BLaER1 treated with 17β-estradiol and CSF1 and Interleukin-3, amounts not matched to agents 10 nM and 100 nM (cell line): ENCODE data around the gene NEAT1.

ENCODE experiments used
- H3K27ac ChIP-seq, 11 experiments: shearing (Covaris generic); formaldehyde crosslinking; 2 replicates each; pipeline ENCODE4 v1.8.1; 2022
- H3K27me3 ChIP-seq, 11 experiments: shearing (Covaris generic); formaldehyde crosslinking; 2 replicates each; pipeline ENCODE4 v1.8.1; 2022
- H3K36me3 ChIP-seq, 11 experiments: shearing (Covaris generic); formaldehyde crosslinking; 2 replicates each; pipeline ENCODE4 v1.8.1; 2022
- H3K4me1 ChIP-seq, 10 experiments: shearing (Covaris generic); formaldehyde crosslinking; 2 replicates each; pipeline ENCODE4 v1.8.1; 2022
- H3K4me2 ChIP-seq, 11 experiments: shearing (Covaris generic); formaldehyde crosslinking; 2 replicates each; pipeline ENCODE4 v1.8.1; 2022
- H3K4me3 ChIP-seq, 10 experiments: shearing (Covaris generic); formaldehyde crosslinking; 2 replicates each; pipeline ENCODE4 v1.8.1; 2022
- H3K9ac ChIP-seq, 11 experiments: shearing (Covaris generic); formaldehyde crosslinking; 2 replicates each; pipeline ENCODE4 v1.8.1; 2022
- H3K9me3 ChIP-seq, 11 experiments: shearing (Covaris generic); formaldehyde crosslinking; replicated peaks in 1 of 11; 2 replicates each; pipeline ENCODE4 v1.8.1; 2022
- H4K20me1 ChIP-seq, 11 experiments: shearing (Covaris generic); formaldehyde crosslinking; 2 replicates each; pipeline ENCODE4 v1.8.1; 2022
- Cebpa-rat ChIP-seq, 11 experiments: shearing (Covaris generic); IDR thresholded peaks; 2 replicates each; pipeline ENCODE4 v1.8.1; 2022

The NEAT1 gene

GRCh38 chr11:65392899-65393298 is 29.7 kb upstream of the NEAT1 start:
- H3K27ac ChIP-seq: peak overlapping the region in 3 of 11 experiments; percentile 44 to 92 (median 76); a peak in 1 of 22 replicates
- H3K4me3 ChIP-seq: no peak overlapping the region
- H3K4me2 ChIP-seq: no peak overlapping the region
- H3K4me1 ChIP-seq: peaks cover 45 to 63% (median 57%) of the 10 kb centered on the region in 10 experiments
- H4K20me1 ChIP-seq: peaks cover 4 to 93% (median 52%) of the 10 kb centered on the region in 11 experiments; a peak in 18 of 22 replicates
- no peaks in the 10 kb centered on the region for H3K9me3 ChIP-seq
- TF ChIP-seq Cebpa-rat (IDR thresholded peaks at IDR 0.05): no peak
- peak overlapping the region in 4 of 11 experiments; percentile 8 to 46 (median 14); a peak in 4 of 22 replicates for H3K9ac ChIP-seq
- no peaks in the 10 kb centered on the region for H3K27me3 ChIP-seq
- peaks cover 56 to 84% (median 74%) of the 10 kb centered on the region in 11 experiments for H3K36me3 ChIP-seq

- TF ChIP-seq Cebpa-rat (IDR thresholded peaks at IDR 0.05): no peak
- no peak overlapping the region for H3K27ac ChIP-seq
- H3K27me3 ChIP-seq: no peaks in the 10 kb centered on the region
- H3K36me3 ChIP-seq: peaks cover 63 to 91% (median 81%) of the 10 kb centered on the region in 11 experiments
- no peak overlapping the region for H3K4me3 ChIP-seq
- no peak overlapping the region for H3K4me2 ChIP-seq
- H3K4me1 ChIP-seq: peaks cover 38 to 56% (median 50%) of the 10 kb centered on the region in 10 experiments
- 0 out of 22 replicates have a peak overlapping the region, but pooled peaks of 1 of the 11 experiments have one; percentile 5 for H3K9ac ChIP-seq
- no peaks in the 10 kb centered on the region for H3K9me3 ChIP-seq
- peaks cover 4 to 95% (median 50%) of the 10 kb centered on the region in 11 experiments; a peak in 18 of 22 replicates for H4K20me1 ChIP-seq
Measured at GRCh38 chr11:65393513-65394079, 29.0 kb upstream of the NEAT1 start.

GRCh38 chr11:65394125-65394536 is 28.5 kb upstream of the NEAT1 start:
- Histone ChIP-seq H4K20me1 (peaks cover 2 to 95% (median 47%) of the 10 kb centered on the region in 11 experiments; a peak in 18 of 22 replicates), H3K9ac (peak overlapping the region in 2 of 11 experiments; percentile 5 to 23; a peak in 3 of 22 replicates), H3K27me3 (no peaks in the 10 kb centered on the region), H3K4me2 (no peak overlapping the region), H3K36me3 (peaks cover 68 to 93% (median 83%) of the 10 kb centered on the region in 11 experiments), H3K27ac (peak overlapping the region in 1 of 11 experiments; percentile 13; a peak in 1 of 22 replicates), H3K9me3 (no peaks in the 10 kb centered on the region), H3K4me1 (peaks cover 32 to 50% (median 45%) of the 10 kb centered on the region in 10 experiments), H3K4me3 (no peak overlapping the region)
- TF ChIP-seq Cebpa-rat (IDR thresholded peaks at IDR 0.05): no peak

- peaks cover 29 to 47% (median 39%) of the 10 kb centered on the region in 10 experiments for H3K4me1 ChIP-seq
- peak overlapping the region in 7 of 11 experiments; percentile 3 to 54 (median 34); a peak in 9 of 22 replicates for H3K27ac ChIP-seq
- peak overlapping the region in 9 of 11 experiments; percentile 3 to 60 (median 40); a peak in 14 of 22 replicates for H3K9ac ChIP-seq
- no peaks in the 10 kb centered on the region for H3K9me3 ChIP-seq
- H3K4me3 ChIP-seq: no peak overlapping the region
- H3K27me3 ChIP-seq: no peaks in the 10 kb centered on the region
- no peak for TF ChIP-seq Cebpa-rat (IDR thresholded peaks at IDR 0.05)
- H3K4me2 ChIP-seq: peak overlapping the region in 7 of 11 experiments; percentile 5 to 57 (median 46); a peak in 12 of 22 replicates
- H4K20me1 ChIP-seq: peaks cover 0 to 95% (median 40%) of the 10 kb centered on the region in 11 experiments; a peak in 18 of 22 replicates
- peaks cover 86 to 100% (median 95%) of the 10 kb centered on the region in 11 experiments for H3K36me3 ChIP-seq
Measured at GRCh38 chr11:65395961-65396530, 26.6 kb upstream of the NEAT1 start.

GRCh38 chr11:65396769-65397745 is 25.5 kb upstream of the NEAT1 start:
- Histone ChIP-seq H4K20me1 (peaks cover 0 to 88% (median 32%) of the 10 kb centered on the region in 11 experiments; a peak in 17 of 22 replicates), H3K36me3 (peaks cover 86 to 97% (median 92%) of the 10 kb centered on the region in 11 experiments), H3K9ac (peak overlapping the region in 2 of 11 experiments; percentile 42 to 60; a peak in 2 of 22 replicates), H3K27me3 (no peaks in the 10 kb centered on the region), H3K9me3 (no peaks in the 10 kb centered on the region), H3K4me3 (no peak overlapping the region), H3K4me1 (peaks cover 19 to 46% (median 37%) of the 10 kb centered on the region in 10 experiments), H3K4me2 (no peak overlapping the region), H3K27ac (peak overlapping the region in 2 of 11 experiments; percentile 8 to 54; a peak in 1 of 22 replicates)
- no peak for TF ChIP-seq Cebpa-rat (IDR thresholded peaks at IDR 0.05)

GRCh38 chr11:65398362-65398910 is 24.2 kb upstream of the NEAT1 start:
- Histone ChIP-seq H3K27me3 (no peaks in the 10 kb centered on the region), H3K36me3 (peaks cover 72 to 92% (median 84%) of the 10 kb centered on the region in 11 experiments), H3K9me3 (no peaks in the 10 kb centered on the region), H3K9ac (no peak overlapping the region), H3K4me2 (no peak overlapping the region), H4K20me1 (peaks cover 0 to 83% (median 22%) of the 10 kb centered on the region in 11 experiments; a peak in 17 of 22 replicates), H3K27ac (no peak overlapping the region), H3K4me3 (no peak overlapping the region), H3K4me1 (peaks cover 27 to 53% (median 45%) of the 10 kb centered on the region in 10 experiments)
- TF ChIP-seq Cebpa-rat (IDR thresholded peaks at IDR 0.05): no peak

- peak overlapping the region in 5 of 11 experiments; percentile 8 to 54 (median 47); a peak in 5 of 22 replicates for H3K27ac ChIP-seq
- H3K9me3 ChIP-seq: no peaks in the 10 kb centered on the region
- peaks cover 64 to 84% (median 76%) of the 10 kb centered on the region in 11 experiments for H3K36me3 ChIP-seq
- peak overlapping the region in 6 of 11 experiments; percentile 11 to 62 (median 42); a peak in 3 of 22 replicates for H3K9ac ChIP-seq
- no peak for TF ChIP-seq Cebpa-rat (IDR thresholded peaks at IDR 0.05)
- H3K4me2 ChIP-seq: no peak overlapping the region
- H3K4me3 ChIP-seq: no peak overlapping the region
- H3K4me1 ChIP-seq: peaks cover 35 to 61% (median 53%) of the 10 kb centered on the region in 10 experiments
- peaks cover 0 to 83% (median 17%) of the 10 kb centered on the region in 11 experiments; a peak in 15 of 22 replicates for H4K20me1 ChIP-seq
- no peaks in the 10 kb centered on the region for H3K27me3 ChIP-seq
Measured at GRCh38 chr11:65399249-65399648, 23.3 kb upstream of the NEAT1 start.

GRCh38 chr11:65399845-65400244 is 22.8 kb upstream of the NEAT1 start:
- Histone ChIP-seq H3K36me3 (peaks cover 61 to 82% (median 74%) of the 10 kb centered on the region in 11 experiments), H3K4me2 (peak overlapping the region in 6 of 11 experiments; percentile 10 to 53 (median 28); a peak in 2 of 22 replicates), H3K27ac (peak overlapping the region in 8 of 11 experiments; percentile 5 to 54 (median 27); a peak in 11 of 22 replicates), H4K20me1 (peaks cover 0 to 83% (median 15%) of the 10 kb centered on the region in 11 experiments; a peak in 13 of 22 replicates), H3K4me1 (peaks cover 41 to 67% (median 59%) of the 10 kb centered on the region in 10 experiments), H3K9ac (peak overlapping the region in 9 of 11 experiments; percentile 33 to 63 (median 39); a peak in 13 of 22 replicates), H3K4me3 (no peak overlapping the region), H3K27me3 (no peaks in the 10 kb centered on the region), H3K9me3 (no peaks in the 10 kb centered on the region)
- no peak for TF ChIP-seq Cebpa-rat (IDR thresholded peaks at IDR 0.05)
